Tibial nerve (tissue), 4 donors: ENCODE results near the gene ASTN2.

ENCODE experiments used
- EP300 ChIP-seq, 2 donors: sonication (generic); formaldehyde crosslinking; IDR thresholded peaks; one replicate each; pipeline ENCODE4 v1.6.1; 2017; ENCODE audit warnings: antibody characterized with exemption in 2 of 2, mild to moderate bottlenecking in 1 of 2
- POLR2A ChIP-seq, 2 donors: fragments of 450-650 bp; IDR thresholded peaks; one replicate each; pipeline ENCODE4 v1.6.1; 2017; ENCODE audit warnings: antibody characterized with exemption in 2 of 2, mild to moderate bottlenecking in 2 of 2, moderate library complexity in 2 of 2
- TF ChIP-seq, protein P1 (sequence below), 5 experiments: fragments of 200-600 bp in 3 of 5; fragments of 450-650 bp in 2 of 5; sonication (generic) in 3 of 5; IDR thresholded peaks; one replicate each; pipeline ENCODE4 v1.5.1; 2016 to 2019; ENCODE audit warnings: antibody characterized with exemption in 5 of 5, mild to moderate bottlenecking in 3 of 5, moderate library complexity in 2 of 5

DNA sequence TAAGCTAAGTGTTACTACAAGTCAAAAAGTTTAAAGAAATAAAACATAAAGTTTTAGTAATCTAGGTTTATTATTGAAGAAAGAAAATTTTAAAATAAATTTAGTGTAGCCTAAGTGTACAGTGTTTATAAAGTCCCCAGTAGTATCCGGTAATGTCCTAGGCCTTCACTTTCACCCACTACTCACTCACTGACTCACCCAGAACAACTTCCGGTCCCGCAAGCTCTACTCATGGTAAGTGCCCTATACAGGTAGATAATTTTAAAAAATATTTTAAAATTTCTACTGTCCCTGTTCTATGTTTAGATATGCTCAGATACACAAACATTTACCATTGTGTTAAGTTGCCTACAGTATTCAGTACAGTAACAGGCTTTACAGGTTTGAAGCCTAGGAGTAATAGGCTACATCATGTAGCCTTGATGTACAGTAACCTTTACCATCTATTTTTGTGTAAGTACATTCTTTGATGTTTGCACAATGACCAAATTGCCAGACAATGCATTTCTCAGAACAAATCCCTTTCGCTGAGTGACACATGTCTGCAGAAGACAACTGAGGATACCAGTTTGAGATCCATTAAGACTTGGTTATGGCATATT, 474.1 kb downstream of the ASTN2 start:
- TF ChIP-seq, protein P1, sequence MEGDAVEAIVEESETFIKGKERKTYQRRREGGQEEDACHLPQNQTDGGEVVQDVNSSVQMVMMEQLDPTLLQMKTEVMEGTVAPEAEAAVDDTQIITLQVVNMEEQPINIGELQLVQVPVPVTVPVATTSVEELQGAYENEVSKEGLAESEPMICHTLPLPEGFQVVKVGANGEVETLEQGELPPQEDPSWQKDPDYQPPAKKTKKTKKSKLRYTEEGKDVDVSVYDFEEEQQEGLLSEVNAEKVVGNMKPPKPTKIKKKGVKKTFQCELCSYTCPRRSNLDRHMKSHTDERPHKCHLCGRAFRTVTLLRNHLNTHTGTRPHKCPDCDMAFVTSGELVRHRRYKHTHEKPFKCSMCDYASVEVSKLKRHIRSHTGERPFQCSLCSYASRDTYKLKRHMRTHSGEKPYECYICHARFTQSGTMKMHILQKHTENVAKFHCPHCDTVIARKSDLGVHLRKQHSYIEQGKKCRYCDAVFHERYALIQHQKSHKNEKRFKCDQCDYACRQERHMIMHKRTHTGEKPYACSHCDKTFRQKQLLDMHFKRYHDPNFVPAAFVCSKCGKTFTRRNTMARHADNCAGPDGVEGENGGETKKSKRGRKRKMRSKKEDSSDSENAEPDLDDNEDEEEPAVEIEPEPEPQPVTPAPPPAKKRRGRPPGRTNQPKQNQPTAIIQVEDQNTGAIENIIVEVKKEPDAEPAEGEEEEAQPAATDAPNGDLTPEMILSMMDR (IDR thresholded peaks at IDR 0.05), result no peak
- TF ChIP-seq POLR2A (IDR thresholded peaks at IDR 0.05) (no peak), EP300 (IDR thresholded peaks at IDR 0.05) (no peak)
